Immature natural killer cell (primary cell): ENCODE data around the gene ANP32B. TPM values are rescaled to one million over a fixed set of nuclear protein-coding genes. Genes with fewer than 3 reads are reported as not detected.
A peak's percentile ranks its signal among the peaks of the same experiment; 100 is the strongest.
"Not testable (repeated sequence)": the region's sequence is repeated elsewhere in the genome, so short reads cannot be mapped to it uniquely, and the experiment has no call there.

Source experiments
- DNase-seq, 3 donors: peaks; one replicate each; pipeline ENCODE4 v3.0.0; 2022; ENCODE audit warnings: mixed read lengths in 1 of 3
- H3K27ac Mint-ChIP-seq, 6 donors: one replicate each; pipeline ENCODE4 v1.8.0; 2020; ENCODE audit warnings: mixed read lengths in 6 of 6, mild to moderate bottlenecking in 5 of 6, inconsistent platforms in 4 of 6, moderate library complexity in 3 of 6
- H3K27me3 Mint-ChIP-seq, 3 donors: one replicate each; pipeline ENCODE4 v1.8.0; 2020 to 2021; ENCODE audit warnings: low read depth in 3 of 3, mild to moderate bottlenecking in 3 of 3, mixed read lengths in 3 of 3, moderate library complexity in 3 of 3, inconsistent platforms in 1 of 3
- H3K36me3 Mint-ChIP-seq, 3 donors: one replicate each; pipeline ENCODE4 v1.8.0; 2020; ENCODE audit warnings: mixed read lengths in 3 of 3, inconsistent platforms in 2 of 3, mild to moderate bottlenecking in 2 of 3
- H3K4me1 Mint-ChIP-seq, 2 donors: one replicate each; pipeline ENCODE4 v1.8.0; 2020; ENCODE audit warnings: inconsistent platforms in 2 of 2, mild to moderate bottlenecking in 2 of 2, mixed read lengths in 2 of 2, moderate library complexity in 1 of 2
- H3K4me3 Mint-ChIP-seq, 5 donors: one replicate each; pipeline ENCODE4 v1.8.0; 2020; ENCODE audit warnings: mild to moderate bottlenecking in 5 of 5, mixed read lengths in 5 of 5, inconsistent platforms in 3 of 5, moderate library complexity in 3 of 5
- H3K9me3 Mint-ChIP-seq, 6 donors: one replicate each; pipeline ENCODE4 v1.8.0; 2020; ENCODE audit warnings: mild to moderate bottlenecking in 6 of 6, mixed read lengths in 6 of 6, inconsistent platforms in 4 of 6, moderate library complexity in 3 of 6
- polyA plus RNA-seq, 3 donors: library from polyadenylated mRNA; unstranded; fragments of 300-500 nt; fragmentation: Illumina TruSeq; gene quantifications; one replicate each; pipeline ENCODE4 v1.2.3, GENCODE V29; 2021

ANP32B gene
- polyA plus RNA-seq, 3 donors from 2014 or later, result 33.9 to 53.7 (median 39.1) TPM

- Mint-ChIP-seq H3K4me1 (no peaks in the 10 kb centered on the region), H3K27me3 (peaks cover 2 to 9% (median 4%) of the 10 kb centered on the region in 3 donors), H3K36me3 (peaks cover 0 to 4% (median 3%) of the 10 kb centered on the region in 3 donors), H3K4me3 (no peak overlapping the region), H3K27ac (no peak overlapping the region), H3K9me3 (no peaks in the 10 kb centered on the region)
- DNase-seq, result no peak
Observed at GRCh38 chr9:97975376-97975775, 7.8 kb upstream of the ANP32B start.

GRCh38 chr9:97976633-97977032, 6.5 kb upstream of the ANP32B start:
- not testable (repeated sequence) for H3K27ac Mint-ChIP-seq, H3K9me3 Mint-ChIP-seq, H3K36me3 Mint-ChIP-seq, DNase-seq, H3K4me3 Mint-ChIP-seq, H3K4me1 Mint-ChIP-seq
- peaks cover 2 to 11% (median 2%) of the 10 kb centered on the region in 3 donors for H3K27me3 Mint-ChIP-seq

GRCh38 chr9:97978371-97979130, 4.6 kb upstream of the ANP32B start:
- H3K36me3 Mint-ChIP-seq, result peaks cover 0 to 4% (median 3%) of the 10 kb centered on the region in 3 donors
- no peaks in the 10 kb centered on the region for H3K9me3 Mint-ChIP-seq
- peaks cover 2 to 10% (median 4%) of the 10 kb centered on the region in 3 donors for H3K27me3 Mint-ChIP-seq
- H3K4me3 Mint-ChIP-seq, result no peak overlapping the region
- no peak for DNase-seq
- H3K4me1 Mint-ChIP-seq, result peaks cover 5 to 7% of the 10 kb centered on the region in 2 donors
- peak overlapping the region in 1 of 6 donors; percentile 20 for H3K27ac Mint-ChIP-seq

GRCh38 chr9:97979788-97980478, 3.2 kb upstream of the ANP32B start:
- H3K4me3 Mint-ChIP-seq, result no peak overlapping the region
- DNase-seq, result no peak
- no peak overlapping the region for H3K27ac Mint-ChIP-seq
- no peaks in the 10 kb centered on the region for H3K9me3 Mint-ChIP-seq
- peaks cover 0 to 4% (median 3%) of the 10 kb centered on the region in 3 donors for H3K36me3 Mint-ChIP-seq
- peaks cover 5 to 7% of the 10 kb centered on the region in 2 donors for H3K4me1 Mint-ChIP-seq
- H3K27me3 Mint-ChIP-seq, result peaks cover 5 to 6% (median 6%) of the 10 kb centered on the region in 3 donors

GRCh38 chr9:97980479-97980803, 2.7 kb upstream of the ANP32B start:
- no peak overlapping the region for H3K4me3 Mint-ChIP-seq
- H3K4me1 Mint-ChIP-seq, result peaks cover 7 to 10% of the 10 kb centered on the region in 2 donors
- no peak overlapping the region for H3K27ac Mint-ChIP-seq

GRCh38 chr9:97980918-97981845, 2.0 kb upstream of the ANP32B start:
- no peaks in the 10 kb centered on the region for H3K9me3 Mint-ChIP-seq
- no peak for DNase-seq
- peak overlapping the region in 2 of 6 donors; percentile 67 to 69 for H3K27ac Mint-ChIP-seq
- H3K4me1 Mint-ChIP-seq, result peaks cover 12 to 18% of the 10 kb centered on the region in 2 donors
- H3K4me3 Mint-ChIP-seq, result peak overlapping the region in 1 of 5 donors; percentile 86
- H3K36me3 Mint-ChIP-seq, result no peaks in the 10 kb centered on the region
- H3K27me3 Mint-ChIP-seq, result peaks cover 5 to 12% (median 11%) of the 10 kb centered on the region in 3 donors

More at GRCh38 chr9:97980479-97980803, 2.7 kb upstream of the ANP32B start:
- Mint-ChIP-seq H3K27me3 (peaks cover 5 to 10% (median 8%) of the 10 kb centered on the region in 3 donors), H3K9me3 (no peaks in the 10 kb centered on the region), H3K36me3 (no peaks in the 10 kb centered on the region)
- DNase-seq, result no peak

GRCh38 chr9:97981846-97982682, 1.1 kb upstream of the ANP32B start:
- no peak for DNase-seq
- Mint-ChIP-seq H3K27me3 (peaks cover 5 to 12% (median 11%) of the 10 kb centered on the region in 3 donors), H3K36me3 (no peaks in the 10 kb centered on the region), H3K27ac (peak overlapping the region in 5 of 6 donors; percentile 36 to 81 (median 60)), H3K4me1 (peaks cover 18 to 27% of the 10 kb centered on the region in 2 donors), H3K9me3 (no peaks in the 10 kb centered on the region), H3K4me3 (peak overlapping the region; percentile 56 to 86 (median 63))

- Mint-ChIP-seq H3K27ac (peak overlapping the region in 4 of 6 donors; percentile 24 to 85 (median 76)), H3K4me1 (peaks cover 28 to 41% of the 10 kb centered on the region in 2 donors), H3K36me3 (no peaks in the 10 kb centered on the region), H3K9me3 (no peaks in the 10 kb centered on the region), H3K4me3 (peak overlapping the region; percentile 75 to 86 (median 85)), H3K27me3 (peaks cover 5 to 12% (median 11%) of the 10 kb centered on the region in 3 donors)
- DNase-seq, result peak in 2 of 3 donors; percentile 63
Observed at GRCh38 chr9:97983589-97984187, 547 bp downstream of the ANP32B start.

- peak overlapping the region in 4 of 5 donors; percentile 53 to 80 (median 64) for H3K4me3 Mint-ChIP-seq
- H3K27ac Mint-ChIP-seq, result peak overlapping the region in 2 of 6 donors; percentile 51 to 57
Observed at GRCh38 chr9:97984188-97985057, 1.3 kb downstream of the ANP32B start.

GRCh38 chr9:97985058-97985861, 2.1 kb downstream of the ANP32B start:
- Mint-ChIP-seq H3K4me3 (peak overlapping the region; percentile 79 to 84 (median 82)), H3K27me3 (peaks cover 5 to 12% (median 10%) of the 10 kb centered on the region in 3 donors), H3K9me3 (no peaks in the 10 kb centered on the region), H3K4me1 (peaks cover 35 to 57% of the 10 kb centered on the region in 2 donors), H3K27ac (peak overlapping the region; percentile 62 to 90 (median 87)), H3K36me3 (no peaks in the 10 kb centered on the region)
- no peak for DNase-seq

More at GRCh38 chr9:97984188-97985057, 1.3 kb downstream of the ANP32B start:
- Mint-ChIP-seq H3K27me3 (peaks cover 5 to 12% (median 10%) of the 10 kb centered on the region in 3 donors), H3K4me1 (peaks cover 32 to 48% of the 10 kb centered on the region in 2 donors), H3K9me3 (no peaks in the 10 kb centered on the region), H3K36me3 (no peaks in the 10 kb centered on the region)
- DNase-seq, result peak; percentile 82 to 85 (median 84)

GRCh38 chr9:97987487-97987886, 4.3 kb downstream of the ANP32B start:
- Mint-ChIP-seq H3K27me3 (peaks cover 5 to 12% (median 8%) of the 10 kb centered on the region in 3 donors), H3K36me3 (no peaks in the 10 kb centered on the region), H3K4me3 (no peak overlapping the region), H3K4me1 (peaks cover 44 to 69% of the 10 kb centered on the region in 2 donors), H3K27ac (peak overlapping the region in 1 of 6 donors; percentile 25), H3K9me3 (no peaks in the 10 kb centered on the region)
- DNase-seq, result no peak
